KOPT-K1 (cell line): Measurements from ENCODE around the gene KERA.
"Not testable (repeated sequence)": the region's sequence is repeated elsewhere in the genome, so short reads cannot be mapped to it uniquely, and the experiment has no call there.

Experiments used
- H3K27ac ChIP-seq: fragments of 200-600 bp; sonication (generic); 2 replicates; pipeline ENCODE4 v1.5.1; 2016; ENCODE audit warnings: antibody characterized with exemption, mild to moderate bottlenecking, low read depth, low read length; ENCODE audit not compliant: poor library complexity, severe bottlenecking
- H3K36me3 ChIP-seq: fragments of 200-600 bp; sonication (generic); 2 replicates; pipeline ENCODE4 v1.5.1; 2017; ENCODE audit warnings: antibody characterized with exemption, mild to moderate bottlenecking, low read length, moderate library complexity; ENCODE audit not compliant: insufficient read depth
- H3K9me3 ChIP-seq: fragments of 200-600 bp; sonication (generic); 2 replicates; pipeline ENCODE4 v1.5.1; 2017; ENCODE audit warnings: antibody characterized with exemption, low read length, mild to moderate bottlenecking; ENCODE audit not compliant: insufficient read depth, poor library complexity, severe bottlenecking

Gene KERA

DNA sequence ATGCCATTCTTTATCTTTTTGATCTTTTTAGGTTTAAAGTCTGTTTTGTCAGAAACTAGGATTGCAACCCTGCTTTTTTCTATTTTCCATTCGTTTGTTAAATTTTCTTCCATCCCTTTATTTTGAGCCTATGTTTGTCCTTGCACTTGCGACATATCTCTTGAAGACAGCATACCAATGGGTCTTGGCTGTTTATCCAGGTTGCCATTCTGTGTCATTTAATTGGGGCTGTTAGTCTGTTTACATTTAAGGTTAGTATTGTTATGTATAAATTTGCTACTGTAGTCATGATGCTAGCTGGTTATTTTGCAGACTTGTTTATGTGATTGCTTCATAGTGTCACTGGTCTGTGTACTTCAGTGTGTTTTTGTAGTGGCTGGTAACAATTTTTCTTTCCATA lies 32.1 kb upstream of the KERA start:
- not testable (repeated sequence) for H3K27ac ChIP-seq, H3K36me3 ChIP-seq, H3K9me3 ChIP-seq

DNA sequence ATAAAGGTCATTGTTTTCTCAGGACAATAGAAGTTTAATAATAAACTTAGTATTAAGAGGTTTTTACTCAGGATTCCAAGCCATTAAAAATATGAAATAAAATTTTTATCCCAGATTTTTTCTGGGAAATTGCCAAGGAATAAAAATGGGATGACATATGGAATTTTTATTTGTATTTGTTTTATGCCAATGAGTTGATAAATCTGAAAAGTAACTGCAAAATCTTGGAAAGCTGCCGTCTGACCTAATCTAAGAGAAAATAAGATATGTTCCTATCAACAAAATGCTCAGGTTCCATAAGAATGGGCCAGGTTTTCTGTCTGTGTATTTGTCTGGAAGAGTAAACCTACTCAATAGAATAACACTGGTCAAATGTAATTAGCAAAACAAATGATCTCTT lies 22.2 kb upstream of the KERA start:
- Histone ChIP-seq H3K27ac (no peak overlapping the region), H3K36me3 (no peaks in the 10 kb centered on the region), H3K9me3 (no peaks in the 10 kb centered on the region)

DNA sequence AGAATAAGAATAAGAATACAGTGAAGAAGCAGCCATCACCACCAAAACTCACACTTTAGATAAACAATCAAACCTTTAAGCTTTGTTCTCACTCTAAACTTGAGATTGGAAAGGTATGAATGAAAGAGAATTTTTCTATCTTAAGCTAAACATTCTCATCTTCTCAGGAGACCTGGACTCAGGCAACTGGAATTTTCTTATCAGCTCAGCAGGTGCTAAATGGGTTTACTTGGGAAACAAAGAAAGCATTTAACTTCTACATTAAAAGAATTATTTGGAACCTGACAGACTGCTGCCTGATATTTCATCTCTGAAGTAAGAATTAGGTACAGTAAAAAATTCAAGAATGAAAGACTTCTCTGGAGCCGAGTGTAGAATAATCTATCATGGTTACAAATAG lies 20.7 kb upstream of the KERA start:
- H3K36me3 ChIP-seq = no peaks in the 10 kb centered on the region
- H3K9me3 ChIP-seq = no peaks in the 10 kb centered on the region
- H3K27ac ChIP-seq = no peak overlapping the region

DNA sequence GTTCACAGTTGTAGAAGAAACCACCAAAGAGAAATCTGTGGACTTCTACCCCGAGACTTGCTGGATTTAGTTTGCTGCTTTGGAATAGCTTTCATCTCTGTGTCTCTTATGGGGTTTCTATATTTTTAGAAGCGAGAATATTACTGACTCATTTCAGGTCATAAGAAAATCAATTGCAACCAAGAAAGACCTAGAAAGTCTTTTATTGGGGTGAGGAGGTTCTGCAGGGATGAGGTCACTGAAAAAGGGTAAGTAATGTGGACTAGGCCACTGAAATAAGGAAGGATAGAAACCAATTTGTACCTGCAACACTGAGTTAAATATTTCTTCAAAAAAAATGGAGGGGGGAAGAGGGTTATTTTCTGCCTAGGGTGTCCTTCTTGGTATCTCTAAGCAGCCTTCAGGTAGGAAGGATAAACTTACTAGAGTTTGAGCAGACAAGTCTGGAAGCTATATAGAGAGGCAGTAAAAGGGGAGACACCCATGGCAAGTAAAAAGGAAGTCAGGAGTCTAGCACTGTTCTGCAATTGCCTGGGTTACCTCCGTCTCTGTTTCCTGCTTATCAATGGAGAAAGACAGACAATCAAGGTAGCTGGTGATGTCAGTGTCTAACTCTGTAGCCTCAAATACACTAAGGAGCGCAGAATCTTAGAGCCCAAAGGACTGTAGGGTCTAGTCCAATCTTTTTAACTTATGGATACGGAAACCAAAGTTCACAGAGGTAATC lies 19.6 kb upstream of the KERA start:
- Histone ChIP-seq H3K27ac (no peak overlapping the region), H3K9me3 (no peaks in the 10 kb centered on the region), H3K36me3 (no peaks in the 10 kb centered on the region)

DNA sequence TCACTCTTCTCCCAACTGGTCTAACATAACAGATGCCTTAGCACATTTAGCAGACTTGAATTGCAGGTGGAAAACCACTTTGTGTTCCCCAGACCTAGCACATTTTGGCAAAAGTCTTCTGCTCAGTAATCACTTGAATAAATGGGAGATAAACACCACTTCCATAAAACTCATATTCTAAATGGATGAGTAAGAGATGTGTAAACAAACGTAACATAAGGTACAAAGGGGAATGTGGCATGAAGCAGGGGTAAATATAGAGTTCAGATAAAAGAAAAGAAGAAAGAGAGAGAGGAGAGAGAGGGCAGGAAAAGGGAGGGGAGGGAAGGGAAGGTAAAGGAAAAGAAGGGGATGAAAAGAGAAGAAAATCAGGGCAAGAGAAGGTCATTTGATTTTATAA lies 17.0 kb upstream of the KERA start:
- Histone ChIP-seq H3K9me3 (no peaks in the 10 kb centered on the region), H3K36me3 (no peaks in the 10 kb centered on the region), H3K27ac (no peak overlapping the region)

DNA sequence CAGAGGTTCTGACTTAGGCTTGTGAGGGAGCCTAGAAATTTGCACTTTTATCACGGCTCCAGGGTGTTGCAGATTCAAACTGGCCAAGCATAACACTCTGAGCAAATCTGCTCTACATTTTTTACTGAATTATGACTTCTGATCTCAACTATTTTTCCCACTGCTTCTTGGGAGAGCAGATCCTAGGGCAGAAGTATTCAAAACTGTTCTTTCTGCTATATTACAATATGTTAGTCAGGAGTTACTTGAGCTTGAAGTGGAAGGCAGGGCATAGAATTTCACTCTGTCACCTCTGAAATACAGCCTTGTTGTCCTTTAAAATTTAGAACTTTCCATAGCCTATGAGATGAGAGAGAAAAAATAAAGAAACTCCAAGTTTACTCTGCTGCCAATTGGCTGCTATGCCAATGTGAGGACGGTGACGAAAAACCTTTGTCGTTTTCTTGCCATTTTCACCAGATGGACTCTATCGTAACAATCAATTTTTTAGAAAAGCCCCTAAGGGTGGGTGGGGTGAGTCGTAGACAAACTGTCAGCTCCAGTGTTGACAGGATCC lies 16.4 kb upstream of the KERA start:
- Histone ChIP-seq H3K27ac (no peak overlapping the region), H3K36me3 (no peaks in the 10 kb centered on the region), H3K9me3 (no peaks in the 10 kb centered on the region)

DNA sequence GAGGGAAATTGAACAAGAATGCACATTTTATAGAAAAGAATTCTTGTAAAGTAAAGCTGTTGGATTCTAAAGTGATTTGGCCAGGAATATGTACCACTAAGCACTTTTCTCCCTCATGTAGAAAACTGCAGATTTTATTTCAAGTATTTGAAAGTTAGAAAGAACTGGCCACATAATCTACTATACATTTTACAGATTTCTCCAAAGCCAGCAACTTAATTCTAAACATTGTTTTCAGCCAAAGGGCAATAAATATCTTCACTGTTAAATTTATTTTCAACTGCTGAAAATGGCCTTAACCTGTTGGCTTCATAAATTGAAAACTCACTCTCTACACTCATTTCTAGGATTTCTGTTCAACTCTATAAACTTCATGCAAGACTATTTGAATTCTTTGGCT lies 15.6 kb upstream of the KERA start:
- H3K36me3 ChIP-seq = no peaks in the 10 kb centered on the region
- no peaks in the 10 kb centered on the region for H3K9me3 ChIP-seq
- no peak overlapping the region for H3K27ac ChIP-seq

DNA sequence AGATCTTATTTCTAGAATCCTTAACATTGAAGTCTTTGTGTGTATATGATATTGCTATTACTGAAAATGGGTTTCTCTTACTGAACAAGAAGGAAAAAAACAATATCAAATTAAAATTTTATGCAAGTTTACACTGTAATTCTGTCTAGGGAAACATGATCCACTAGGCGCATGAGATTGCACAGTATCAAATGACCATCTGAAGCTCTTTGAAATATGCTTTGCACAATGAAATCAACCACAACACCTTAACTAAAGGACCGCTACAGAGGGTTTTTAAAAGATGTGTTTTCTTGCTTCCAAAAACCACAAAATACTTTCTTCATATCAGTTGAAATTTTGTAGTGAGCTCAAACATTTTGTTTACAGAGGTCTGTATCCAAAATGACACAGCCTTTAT lies 15.1 kb upstream of the KERA start:
- Histone ChIP-seq H3K9me3 (no peaks in the 10 kb centered on the region), H3K27ac (no peak overlapping the region), H3K36me3 (no peaks in the 10 kb centered on the region)

DNA sequence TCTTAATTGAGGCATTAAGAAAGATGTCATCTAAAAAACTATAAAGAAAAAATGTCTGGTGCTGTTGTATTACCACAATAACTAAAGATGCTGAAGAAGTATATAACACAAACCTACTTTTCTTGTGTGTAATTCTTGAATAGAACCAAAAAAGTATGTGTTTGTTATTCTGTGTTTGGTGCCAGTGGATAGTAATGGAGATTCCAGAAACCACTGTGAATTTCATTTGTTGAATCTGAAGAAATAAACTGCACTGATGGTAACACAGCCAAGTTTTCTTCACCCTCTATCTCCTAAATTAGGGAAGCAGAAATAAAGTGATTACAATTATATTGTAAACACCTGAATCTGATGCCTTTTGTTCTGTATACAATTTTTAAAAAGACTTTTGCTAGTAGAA lies 13.1 kb upstream of the KERA start:
- Histone ChIP-seq H3K9me3 (no peaks in the 10 kb centered on the region), H3K36me3 (no peaks in the 10 kb centered on the region), H3K27ac (no peak overlapping the region)

DNA sequence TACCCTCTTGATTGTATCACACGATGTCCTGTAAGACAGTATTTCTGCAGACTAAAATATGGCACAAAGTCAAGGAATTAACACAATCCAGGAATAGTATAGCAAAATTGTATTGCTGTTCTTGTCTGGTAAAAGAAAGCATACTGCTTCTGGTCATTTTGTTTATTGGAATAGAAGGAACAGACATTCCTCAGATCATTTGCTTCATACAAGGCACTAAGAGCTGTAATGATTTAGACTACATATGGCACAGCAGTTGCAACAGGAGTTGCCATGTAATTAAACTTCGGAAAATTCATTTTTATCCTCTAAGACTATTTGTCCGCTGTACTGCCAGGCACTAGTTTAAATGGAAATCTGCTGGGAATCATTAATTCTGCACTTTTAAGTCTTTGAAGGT lies 7.6 kb upstream of the KERA start:
- Histone ChIP-seq H3K9me3 (no peaks in the 10 kb centered on the region), H3K36me3 (no peaks in the 10 kb centered on the region), H3K27ac (no peak overlapping the region)

DNA sequence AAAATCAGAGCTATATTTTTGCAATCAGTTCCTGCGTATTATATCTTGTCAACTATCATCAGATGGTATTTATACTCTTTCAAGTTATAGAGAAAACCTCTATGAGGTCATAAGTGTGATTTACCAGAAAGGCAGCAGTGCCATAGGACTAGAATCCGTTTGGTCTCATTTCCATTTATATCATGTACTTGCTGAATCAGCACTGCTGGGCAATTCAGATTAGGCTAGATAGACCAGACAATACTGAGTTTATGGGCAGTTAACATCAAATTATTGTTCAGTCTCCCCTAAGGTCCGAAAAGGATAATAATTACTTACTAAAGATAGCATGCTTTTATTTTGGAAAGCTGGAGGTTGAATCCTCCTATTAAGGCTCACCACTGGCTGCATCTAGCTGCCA lies 6.8 kb upstream of the KERA start:
- H3K36me3 ChIP-seq = no peaks in the 10 kb centered on the region
- no peak overlapping the region for H3K27ac ChIP-seq
- H3K9me3 ChIP-seq = no peaks in the 10 kb centered on the region

DNA sequence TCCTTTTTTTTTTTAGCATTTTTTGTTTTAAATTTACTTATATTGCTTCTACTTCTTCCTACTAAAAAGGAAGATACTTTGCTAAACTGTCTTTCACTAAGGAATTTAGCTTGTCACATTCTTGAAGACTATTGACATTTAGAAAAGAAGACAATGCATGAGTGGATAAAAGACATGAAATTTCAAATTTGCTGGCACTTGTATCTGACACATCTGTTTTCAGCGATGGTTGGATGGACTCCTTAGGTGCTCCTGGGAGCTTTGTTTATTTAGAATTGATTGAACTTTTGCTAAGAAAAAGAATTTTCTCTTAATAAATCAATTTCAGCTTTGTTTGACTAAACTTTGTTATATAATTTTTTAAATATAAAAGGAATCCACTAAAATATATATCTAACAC lies 3.3 kb upstream of the KERA start:
- H3K9me3 ChIP-seq = no peaks in the 10 kb centered on the region

DNA sequence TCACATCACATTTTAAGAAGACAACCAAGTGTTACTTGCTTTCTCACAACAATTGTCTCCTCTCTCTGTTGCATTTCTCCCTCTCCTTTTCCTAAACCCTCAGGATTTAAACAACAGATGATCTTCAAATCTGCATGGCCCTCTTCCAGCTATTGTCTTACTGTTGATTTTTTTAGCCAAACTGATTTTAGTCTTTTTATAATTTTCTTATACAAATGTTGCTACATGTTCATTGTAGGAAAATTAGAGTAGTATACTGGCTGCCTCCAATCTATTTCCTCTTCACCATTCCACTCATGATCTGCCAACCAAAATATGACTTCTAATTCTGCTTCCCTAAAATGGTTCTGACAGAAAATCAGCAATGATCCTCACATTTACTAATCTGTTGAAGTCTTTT lies 1.4 kb upstream of the KERA start:
- Histone ChIP-seq H3K27ac (no peak overlapping the region), H3K36me3 (no peaks in the 10 kb centered on the region), H3K9me3 (no peaks in the 10 kb centered on the region)

More for the DNA sequence above, 3.3 kb upstream of the KERA start:
- Histone ChIP-seq H3K27ac (no peak overlapping the region), H3K36me3 (no peaks in the 10 kb centered on the region)

DNA sequence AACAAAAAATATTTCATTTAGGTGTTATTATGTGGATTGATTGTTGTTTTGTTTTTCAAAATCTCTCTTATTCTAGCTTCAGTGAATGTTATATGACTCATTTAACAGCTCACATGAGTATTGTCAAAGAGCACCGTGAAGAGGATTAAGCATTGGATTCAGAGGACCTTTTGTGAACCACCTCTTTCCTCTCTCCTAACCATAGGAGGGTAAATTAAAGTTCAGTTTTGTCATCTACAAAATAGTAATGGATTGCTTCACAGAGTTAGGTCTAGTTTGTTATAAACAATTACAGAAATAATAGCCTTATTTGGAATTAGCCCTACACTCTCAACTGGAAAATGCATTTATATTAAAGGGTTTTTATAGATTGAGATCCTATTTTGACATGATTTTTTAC lies 962 bp upstream of the KERA start:
- H3K27ac ChIP-seq = no peak overlapping the region
- no peaks in the 10 kb centered on the region for H3K36me3 ChIP-seq
- H3K9me3 ChIP-seq = no peaks in the 10 kb centered on the region

DNA sequence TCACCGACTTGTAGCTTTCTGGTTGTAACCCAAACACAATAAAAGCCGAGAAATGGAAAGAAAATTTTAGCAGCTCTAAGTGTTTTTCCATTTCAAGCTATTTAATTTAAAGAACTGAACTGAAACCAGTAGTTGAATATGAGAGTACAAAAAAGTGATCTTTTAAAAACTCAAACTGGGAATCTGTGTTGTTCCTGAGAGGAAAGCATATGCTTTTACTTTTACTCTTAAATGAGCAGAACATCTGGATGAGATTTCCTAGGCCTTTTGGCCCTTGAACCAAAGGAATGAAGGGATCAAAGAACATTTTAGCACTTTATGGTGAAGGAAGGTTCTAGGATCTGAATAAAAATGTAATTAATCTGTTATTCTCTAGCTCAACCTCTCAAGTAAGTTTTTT lies 1.3 kb downstream of the KERA start:
- H3K9me3 ChIP-seq = no peaks in the 10 kb centered on the region
- no peak overlapping the region for H3K27ac ChIP-seq
- no peaks in the 10 kb centered on the region for H3K36me3 ChIP-seq

DNA sequence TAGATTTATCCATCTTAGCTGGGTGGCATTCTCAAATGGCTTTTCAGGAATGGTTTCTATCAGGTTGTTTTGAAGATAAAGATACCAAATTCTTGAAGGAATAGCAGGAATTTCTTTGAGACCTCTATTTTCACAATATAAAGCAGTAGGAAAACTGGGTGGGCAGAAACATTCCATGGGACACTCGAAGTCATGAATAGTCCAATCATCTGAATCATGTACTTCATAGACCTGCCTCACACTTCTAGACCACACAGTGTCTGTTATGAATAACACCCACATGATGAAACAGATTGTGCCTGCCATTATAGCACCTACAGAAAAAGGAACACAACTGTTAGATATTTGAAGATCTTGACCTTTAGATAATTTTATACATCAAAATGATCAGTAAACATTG lies 1.8 kb downstream of the KERA start:
- Histone ChIP-seq H3K9me3 (no peaks in the 10 kb centered on the region), H3K36me3 (no peaks in the 10 kb centered on the region), H3K27ac (no peak overlapping the region)
